GM12865 (cell line): ENCODE measurements around the gene NUMA1.

Experiments
- DNase-seq: peaks from one replicate; pipeline ENCODE4 v3.0.0; 2010; ENCODE audit warnings: low read depth
- H3K4me3 ChIP-seq: 2 replicates; pipeline ENCODE4 v1.5.1; 2011; ENCODE audit warnings: mild to moderate bottlenecking, low read depth, low read length, control low read depth
- TF ChIP-seq, protein P1 (sequence below): IDR thresholded peaks from 2 replicates; pipeline ENCODE4 v1.5.1; 2011; ENCODE audit warnings: low read length, control low read depth, low read depth, inconsistent platforms; ENCODE audit not compliant: insufficient read depth; ENCODE audit errors: missing control alignments

The NUMA1 gene

DNA sequence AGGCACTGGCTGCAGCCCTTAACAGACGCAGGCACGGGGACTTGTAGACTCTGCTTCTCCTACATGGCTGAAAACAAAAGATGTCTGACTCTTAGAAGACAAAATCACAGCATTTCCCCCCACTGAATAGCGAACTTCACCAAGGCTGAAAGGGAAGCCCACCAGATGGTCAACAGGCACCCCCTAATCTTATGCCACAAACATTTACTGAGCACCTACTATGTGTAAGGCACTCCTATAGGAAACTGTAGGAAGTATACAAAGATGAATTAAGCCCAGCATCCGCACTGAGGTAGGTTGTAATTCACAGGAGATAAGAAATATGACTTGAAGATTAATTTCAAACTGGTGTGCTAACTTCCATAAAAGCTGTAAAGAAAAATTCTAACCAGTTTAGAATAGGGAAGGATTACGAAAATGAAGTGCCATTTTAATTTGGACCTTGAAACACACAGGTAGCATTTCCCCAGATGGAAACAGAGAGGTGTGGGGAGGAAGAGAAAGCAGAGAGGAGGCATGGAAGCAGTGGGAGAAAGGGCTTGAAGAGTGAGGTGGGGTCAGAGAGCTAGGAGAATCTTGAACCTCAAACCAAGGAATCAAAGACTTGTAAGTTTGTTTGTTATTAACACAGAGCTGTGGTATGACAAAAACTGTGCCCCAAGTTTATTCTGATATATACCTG lies 38.1 kb downstream of the NUMA1 start:
- TF ChIP-seq, protein P1, sequence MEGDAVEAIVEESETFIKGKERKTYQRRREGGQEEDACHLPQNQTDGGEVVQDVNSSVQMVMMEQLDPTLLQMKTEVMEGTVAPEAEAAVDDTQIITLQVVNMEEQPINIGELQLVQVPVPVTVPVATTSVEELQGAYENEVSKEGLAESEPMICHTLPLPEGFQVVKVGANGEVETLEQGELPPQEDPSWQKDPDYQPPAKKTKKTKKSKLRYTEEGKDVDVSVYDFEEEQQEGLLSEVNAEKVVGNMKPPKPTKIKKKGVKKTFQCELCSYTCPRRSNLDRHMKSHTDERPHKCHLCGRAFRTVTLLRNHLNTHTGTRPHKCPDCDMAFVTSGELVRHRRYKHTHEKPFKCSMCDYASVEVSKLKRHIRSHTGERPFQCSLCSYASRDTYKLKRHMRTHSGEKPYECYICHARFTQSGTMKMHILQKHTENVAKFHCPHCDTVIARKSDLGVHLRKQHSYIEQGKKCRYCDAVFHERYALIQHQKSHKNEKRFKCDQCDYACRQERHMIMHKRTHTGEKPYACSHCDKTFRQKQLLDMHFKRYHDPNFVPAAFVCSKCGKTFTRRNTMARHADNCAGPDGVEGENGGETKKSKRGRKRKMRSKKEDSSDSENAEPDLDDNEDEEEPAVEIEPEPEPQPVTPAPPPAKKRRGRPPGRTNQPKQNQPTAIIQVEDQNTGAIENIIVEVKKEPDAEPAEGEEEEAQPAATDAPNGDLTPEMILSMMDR = no peak
- DNase-seq = no peak
- peak overlapping the region; percentile 60 for H3K4me3 ChIP-seq

DNA sequence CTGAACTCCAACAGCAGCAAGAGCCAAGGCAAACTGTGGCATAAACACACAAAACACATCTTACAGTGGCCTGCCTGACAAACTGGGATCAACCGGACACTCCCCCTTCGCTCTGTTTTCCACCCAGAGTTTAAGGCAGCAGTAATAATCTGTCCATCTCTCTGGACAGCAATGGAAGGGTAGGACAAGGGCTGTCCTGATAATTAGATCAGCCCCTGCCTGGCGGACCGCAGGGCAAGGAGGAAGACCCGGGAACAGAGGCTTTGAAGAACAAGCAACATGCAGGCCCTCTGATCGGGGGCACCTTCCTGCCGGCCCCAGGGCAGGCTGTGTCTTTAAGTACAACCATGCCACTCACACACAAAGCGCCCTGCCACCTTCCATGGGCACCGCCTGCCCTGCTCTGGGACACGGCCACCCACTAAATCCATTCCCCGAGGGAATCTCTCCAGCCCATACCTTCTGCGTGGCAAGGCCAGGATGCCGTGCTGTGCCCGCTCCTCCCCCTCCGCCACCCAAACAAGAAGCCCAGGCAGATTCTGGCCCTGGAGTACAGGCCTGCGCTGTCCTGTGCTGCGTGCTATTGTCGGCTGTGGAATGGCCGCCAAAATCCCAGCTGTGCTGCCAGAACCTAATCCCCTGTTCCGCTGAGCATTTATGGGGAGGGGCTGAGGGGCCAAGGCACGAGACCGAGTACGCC lies 38.8 kb downstream of the NUMA1 start:
- TF ChIP-seq, protein P1 = no peak
- peak overlapping the region; percentile 60 for H3K4me3 ChIP-seq
- DNase-seq = peak; percentile 30

DNA sequence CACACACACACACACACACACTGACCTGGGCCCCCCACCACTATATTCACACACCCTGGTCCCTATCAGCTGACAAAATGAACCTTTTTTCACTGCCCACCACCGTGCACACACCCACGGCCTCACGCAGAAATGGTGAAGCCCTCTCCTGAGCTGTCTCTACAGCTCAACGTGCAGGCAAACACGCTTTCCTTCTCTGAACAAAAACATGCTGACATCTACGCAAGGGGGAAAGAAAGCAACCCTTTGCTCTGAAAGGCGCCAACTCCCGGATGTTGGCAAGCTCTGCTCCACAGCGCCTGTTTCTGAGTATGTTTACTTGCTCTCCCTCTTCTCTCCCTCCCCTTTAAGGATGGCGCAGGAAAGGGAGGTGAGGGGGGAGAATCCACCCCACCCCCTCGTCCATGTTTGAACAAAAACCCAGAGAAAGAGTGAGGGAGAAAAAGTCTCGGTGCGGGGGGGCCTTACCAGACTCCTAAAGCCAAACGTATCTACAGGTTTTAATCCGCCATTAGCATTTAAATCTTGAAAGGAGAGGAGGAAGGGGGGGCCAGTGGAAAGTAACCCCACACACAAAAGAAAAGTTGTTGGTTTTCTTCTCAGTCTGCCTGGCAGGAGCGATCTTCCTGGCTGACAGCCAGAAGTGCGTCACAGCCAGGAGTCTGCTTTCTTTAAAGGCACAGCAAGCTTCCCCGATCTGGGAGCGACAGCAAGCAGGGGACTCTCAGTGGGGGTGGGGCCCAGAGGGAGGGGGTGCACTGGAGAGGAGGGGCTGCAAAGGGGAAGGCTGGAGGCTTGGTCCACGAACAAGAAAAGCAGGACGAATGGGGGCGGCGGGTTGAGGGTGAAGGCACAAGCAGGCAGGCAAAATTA lies 39.6 kb downstream of the NUMA1 start:
- peak overlapping the region; percentile 60 for H3K4me3 ChIP-seq
- TF ChIP-seq, protein P1 = no peak
- peak; percentile 75 for DNase-seq

DNA sequence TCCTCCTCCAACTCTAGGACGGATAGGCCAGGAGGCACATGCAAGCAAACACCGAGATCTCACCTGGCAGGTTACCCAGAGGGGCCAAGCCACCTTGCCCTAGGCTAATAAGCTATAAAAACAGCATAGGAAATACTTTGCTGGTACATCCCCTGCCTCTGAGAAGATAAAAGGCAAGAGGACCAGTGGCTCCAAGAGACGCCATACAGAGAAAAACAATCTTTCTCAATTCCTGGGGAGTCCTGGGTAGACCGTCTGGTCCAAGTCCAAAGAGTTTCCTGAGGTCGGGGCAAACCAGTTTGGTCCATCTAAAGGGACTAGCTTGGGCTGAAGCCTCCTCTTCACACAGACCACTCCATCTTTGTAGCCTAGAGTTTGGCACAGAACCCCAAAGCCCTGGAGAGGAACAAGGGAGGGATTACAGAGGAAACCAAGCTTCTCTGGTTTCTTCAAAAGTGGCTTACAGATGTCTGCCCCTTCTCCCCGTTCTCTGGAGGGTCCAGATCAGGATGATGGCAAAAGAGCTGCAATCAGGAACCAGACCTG lies 40.4 kb downstream of the NUMA1 start:
- TF ChIP-seq, protein P1 = no peak
- peak overlapping the region; percentile 60 for H3K4me3 ChIP-seq
- DNase-seq = no peak

DNA sequence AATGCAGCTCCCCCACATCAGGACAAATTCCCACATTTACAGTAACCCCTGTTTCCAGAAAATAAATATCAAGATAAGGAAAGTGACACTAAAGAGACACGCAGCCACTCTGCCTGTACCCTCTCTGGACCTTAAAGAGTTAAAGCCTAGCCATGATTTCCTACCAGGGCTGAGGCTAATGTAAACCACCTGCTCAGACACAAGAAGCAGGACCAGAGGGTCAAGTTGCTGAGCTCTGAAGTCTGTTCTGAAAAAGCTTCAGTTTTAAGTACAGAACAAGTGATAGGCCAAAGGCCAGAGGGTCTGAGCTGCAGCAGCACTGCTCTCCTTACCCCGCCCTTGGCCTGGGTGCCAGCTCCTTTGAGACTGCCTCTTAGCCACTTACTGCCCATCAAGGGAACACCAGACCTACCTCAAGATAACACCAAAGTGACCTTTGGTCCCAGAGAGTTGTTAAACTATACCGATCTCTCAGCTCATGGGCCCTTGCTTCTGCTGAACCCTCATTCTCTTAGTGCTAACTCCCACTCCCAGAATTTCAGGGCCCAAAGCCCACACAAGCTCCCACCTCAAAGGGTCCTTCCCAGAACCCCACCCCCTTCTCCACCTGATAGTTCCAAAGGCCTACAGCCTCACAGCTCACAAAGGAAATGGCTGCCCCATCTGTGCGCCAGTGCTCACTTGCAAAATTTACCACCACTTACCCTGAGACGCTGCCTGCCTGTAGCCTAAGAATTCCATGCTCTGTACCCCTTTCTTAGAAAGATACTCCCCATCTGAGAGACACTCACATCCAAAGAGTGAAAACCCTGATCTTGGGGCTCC lies 41.1 kb downstream of the NUMA1 start:
- peak overlapping the region; percentile 60 for H3K4me3 ChIP-seq
- TF ChIP-seq, protein P1 = no peak
- no peak for DNase-seq

DNA sequence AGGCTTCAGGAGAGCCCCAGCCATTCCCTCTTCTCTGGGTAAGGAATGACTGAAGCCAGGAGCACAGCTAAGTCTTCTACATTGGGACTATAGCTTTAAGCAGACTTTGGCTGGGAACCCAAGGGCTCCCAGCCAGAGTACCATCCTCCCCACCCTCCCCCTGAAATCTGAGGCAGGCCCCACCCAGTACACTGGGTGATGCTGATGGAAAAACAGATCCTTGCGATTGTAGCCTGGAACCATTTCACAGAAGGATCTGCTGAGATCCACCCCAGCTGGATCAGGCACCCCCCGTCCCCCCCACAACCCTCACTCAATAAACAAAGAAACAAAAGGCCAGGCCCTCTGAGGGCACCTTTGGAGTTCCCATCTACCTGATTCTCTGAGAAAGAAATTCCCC lies 41.9 kb downstream of the NUMA1 start:
- no peak for DNase-seq
- TF ChIP-seq, protein P1 = no peak

More for the DNA sequence above, 41.9 kb downstream of the NUMA1 start:
- peak overlapping the region; percentile 60 for H3K4me3 ChIP-seq
